ENCODE measurements around the gene RHAG.
"Not testable (repeated sequence)": the region's sequence is repeated elsewhere in the genome, so short reads cannot be mapped to it uniquely, and the experiment has no call there.

DNA sequence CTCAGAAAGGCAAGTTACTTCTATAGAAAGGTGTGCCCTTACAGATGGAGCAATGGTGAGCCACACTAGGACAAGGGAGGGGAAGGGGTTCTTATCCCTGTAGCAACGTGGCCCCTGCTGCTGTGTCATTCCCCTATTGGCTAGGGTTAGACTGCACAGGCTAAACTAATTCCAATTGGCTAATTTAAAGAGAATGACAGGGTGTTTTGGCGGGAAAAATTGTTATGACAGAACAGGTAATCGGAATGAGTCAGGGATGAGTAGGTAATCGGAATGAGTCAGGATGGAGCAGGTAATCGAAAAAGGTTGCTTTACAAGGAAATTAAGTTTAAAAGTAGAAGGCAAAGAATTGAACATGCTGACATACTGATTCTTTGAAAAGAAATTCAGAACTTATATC lies 49.4 kb downstream of the RHAG start:
- TF ChIP-seq, protein P1, sequence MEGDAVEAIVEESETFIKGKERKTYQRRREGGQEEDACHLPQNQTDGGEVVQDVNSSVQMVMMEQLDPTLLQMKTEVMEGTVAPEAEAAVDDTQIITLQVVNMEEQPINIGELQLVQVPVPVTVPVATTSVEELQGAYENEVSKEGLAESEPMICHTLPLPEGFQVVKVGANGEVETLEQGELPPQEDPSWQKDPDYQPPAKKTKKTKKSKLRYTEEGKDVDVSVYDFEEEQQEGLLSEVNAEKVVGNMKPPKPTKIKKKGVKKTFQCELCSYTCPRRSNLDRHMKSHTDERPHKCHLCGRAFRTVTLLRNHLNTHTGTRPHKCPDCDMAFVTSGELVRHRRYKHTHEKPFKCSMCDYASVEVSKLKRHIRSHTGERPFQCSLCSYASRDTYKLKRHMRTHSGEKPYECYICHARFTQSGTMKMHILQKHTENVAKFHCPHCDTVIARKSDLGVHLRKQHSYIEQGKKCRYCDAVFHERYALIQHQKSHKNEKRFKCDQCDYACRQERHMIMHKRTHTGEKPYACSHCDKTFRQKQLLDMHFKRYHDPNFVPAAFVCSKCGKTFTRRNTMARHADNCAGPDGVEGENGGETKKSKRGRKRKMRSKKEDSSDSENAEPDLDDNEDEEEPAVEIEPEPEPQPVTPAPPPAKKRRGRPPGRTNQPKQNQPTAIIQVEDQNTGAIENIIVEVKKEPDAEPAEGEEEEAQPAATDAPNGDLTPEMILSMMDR (IDR thresholded peaks at IDR 0.05): not testable (repeated sequence)
- TF ChIP-seq POLR2A (IDR thresholded peaks at IDR 0.05): not testable (repeated sequence)

Data from sigmoid colon (tissue), 3 donors.